HCEC 1CT (cell line): ENCODE data around the gene RMRP.
"Not testable (repeated sequence)": the region's sequence is repeated elsewhere in the genome, so short reads cannot be mapped to it uniquely, and the experiment has no call there.

Source experiments
- DNase-seq: peaks from one replicate; pipeline ENCODE4 v3.0.0-alpha.2; 2017

The RMRP gene

DNA sequence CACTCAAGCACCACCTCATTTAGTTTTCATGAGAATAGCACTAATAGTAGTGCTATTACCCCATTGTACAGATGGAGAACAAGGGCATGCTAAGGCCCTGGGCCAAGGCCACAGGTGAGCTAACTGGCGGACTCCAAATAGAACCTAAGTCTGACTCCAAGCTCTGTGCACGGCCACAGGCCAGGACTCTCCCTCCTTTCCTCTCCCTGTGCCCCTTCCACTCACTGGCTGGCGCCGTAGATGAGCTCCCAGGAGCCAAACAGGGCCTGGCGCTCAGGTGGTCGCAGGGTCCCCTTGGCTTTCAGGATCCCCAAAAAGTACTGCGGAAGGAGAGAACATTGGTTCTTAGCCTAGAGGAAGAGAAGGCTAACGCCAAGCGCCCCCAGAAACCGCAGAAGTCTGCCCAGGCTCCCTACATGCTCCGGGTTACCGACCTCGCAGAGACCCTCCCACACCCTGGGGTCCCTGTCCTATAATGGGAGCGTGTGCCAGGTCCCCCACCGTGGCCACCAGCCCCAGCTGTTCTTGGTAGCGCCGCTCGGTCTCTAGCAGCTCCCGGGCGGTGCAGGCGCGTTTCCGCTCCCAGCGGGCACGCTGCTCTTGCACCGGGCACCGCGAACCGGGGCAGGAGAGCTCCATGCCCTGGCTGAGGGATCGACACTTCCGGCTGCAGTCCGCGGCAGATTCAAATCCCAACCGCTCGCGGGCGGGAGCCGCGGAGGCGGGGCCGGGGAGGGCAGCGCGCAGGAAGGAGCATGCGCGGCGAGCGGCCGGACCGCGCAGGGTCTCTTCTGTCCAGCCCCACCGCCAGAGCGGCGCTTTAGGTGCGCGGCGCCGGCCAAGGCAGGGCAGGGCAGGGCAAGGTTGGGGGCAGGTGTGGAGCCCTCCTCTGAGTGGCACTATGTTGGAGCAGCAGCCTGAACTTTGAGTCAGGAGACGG is 7.0 kb upstream of the RMRP start, which contains the start of gene ARHGEF39:
Gene ARHGEF39, minus strand, starts transcription at position 665 of the 940 bp plus-strand sequence. Its CDS starts 26 bp downstream, at position 639.
- peak; percentile 83 for DNase-seq

DNA sequence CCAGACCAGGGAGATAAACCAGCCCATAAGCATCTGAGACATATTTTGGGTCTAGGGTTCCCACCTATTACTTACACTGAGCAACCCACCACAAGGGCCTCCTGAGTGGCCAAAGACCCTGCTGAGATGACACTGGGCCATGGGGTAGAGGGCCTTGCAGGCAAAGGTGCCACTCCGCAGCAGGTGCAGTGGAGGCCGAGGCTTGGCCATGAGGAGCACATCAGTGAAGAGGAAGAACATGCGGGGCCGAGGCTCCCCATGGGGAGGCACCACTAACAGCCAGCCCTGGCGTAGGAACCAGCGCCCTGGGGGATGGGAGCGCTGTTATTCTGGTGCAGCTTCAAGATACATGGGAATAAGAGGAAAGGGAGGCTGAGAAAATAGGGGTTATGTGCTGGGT is 4.6 kb upstream of the RMRP start:
- DNase-seq, result no peak

DNA sequence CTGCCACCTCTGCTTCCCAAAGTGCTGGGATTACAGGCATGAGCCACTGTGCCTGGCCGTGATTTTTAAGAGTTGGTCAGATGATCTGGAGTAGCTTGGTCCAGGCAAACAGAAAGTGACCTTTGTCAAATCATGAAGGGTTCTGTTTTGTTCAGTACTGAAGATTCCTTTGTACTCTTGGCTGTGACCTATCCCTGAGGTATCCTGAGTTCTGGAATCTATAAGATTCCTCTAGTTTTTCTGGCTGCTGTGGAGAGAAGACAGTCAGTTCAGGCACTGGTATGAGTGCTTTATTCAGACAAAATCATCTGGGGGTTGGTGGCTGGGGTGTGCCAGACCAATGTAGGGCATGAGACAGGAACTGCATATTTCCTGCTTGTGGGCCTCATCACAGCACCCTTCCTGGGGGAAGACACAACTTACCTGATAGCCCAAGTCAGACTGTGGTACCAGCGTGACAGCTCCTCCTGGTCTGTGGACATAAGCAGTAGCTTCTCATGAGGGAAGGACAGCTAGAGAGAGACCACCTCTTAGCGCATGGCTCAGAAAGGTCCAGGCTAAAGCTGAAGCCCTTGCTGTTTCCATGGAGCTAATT is 4.0 kb upstream of the RMRP start:
- no peak for DNase-seq

DNA sequence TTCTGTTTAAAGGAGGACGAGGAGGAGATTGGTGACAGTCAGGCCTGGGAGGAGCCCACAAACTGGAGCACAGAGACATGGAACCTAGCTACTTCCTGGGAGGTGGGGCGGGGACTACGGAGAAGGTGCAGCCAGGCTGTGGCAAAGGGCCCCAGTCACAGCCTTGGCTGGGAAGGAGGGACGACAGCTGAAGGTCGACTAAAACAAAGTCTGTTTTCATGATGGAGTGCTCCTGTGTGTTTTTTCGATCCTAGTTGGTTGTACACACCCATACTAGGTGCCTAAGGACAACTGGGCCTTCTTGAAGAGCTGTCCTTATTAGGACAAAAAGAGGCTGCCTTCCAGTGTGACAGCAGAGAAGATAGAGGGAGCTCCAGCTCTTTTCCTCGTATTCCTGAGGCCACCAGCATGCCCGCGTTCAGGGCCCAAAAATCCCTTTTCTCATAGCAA is 3.2 kb upstream of the RMRP start:
- peak; percentile 64 for DNase-seq

DNA sequence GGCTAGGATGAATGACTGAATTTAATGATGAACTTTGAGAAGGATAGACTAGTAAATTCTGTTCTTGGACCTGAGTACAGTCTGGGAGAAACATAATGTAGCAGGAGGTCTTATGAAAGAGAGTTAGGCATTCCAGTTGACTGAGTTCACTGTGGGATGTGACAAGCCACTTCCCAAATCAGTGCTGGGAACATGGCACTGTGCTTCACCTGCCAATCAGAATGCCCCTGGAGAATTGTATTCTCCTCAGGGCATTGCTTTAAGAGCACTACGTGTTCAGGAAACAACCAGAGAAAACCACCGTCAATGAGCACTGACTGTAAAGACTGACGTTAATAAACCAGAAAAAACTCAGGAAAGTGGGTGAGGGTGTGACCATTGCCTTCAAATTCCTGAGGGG is 1.5 kb upstream of the RMRP start:
- peak; percentile 56 for DNase-seq

DNA sequence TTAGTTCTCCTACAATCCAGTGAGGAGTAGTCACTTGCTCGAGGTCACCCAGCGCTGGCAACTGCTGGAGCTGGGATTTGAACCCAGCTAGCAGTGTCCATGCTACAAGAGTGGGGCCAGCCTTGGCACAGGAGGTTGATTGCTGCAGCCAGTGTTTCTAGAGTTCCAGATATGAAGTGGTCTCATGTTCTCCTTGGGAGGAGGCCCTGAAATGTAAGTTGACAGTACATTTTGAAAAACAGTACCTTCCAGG is 1.1 kb upstream of the RMRP start:
- peak; percentile 80 for DNase-seq

DNA sequence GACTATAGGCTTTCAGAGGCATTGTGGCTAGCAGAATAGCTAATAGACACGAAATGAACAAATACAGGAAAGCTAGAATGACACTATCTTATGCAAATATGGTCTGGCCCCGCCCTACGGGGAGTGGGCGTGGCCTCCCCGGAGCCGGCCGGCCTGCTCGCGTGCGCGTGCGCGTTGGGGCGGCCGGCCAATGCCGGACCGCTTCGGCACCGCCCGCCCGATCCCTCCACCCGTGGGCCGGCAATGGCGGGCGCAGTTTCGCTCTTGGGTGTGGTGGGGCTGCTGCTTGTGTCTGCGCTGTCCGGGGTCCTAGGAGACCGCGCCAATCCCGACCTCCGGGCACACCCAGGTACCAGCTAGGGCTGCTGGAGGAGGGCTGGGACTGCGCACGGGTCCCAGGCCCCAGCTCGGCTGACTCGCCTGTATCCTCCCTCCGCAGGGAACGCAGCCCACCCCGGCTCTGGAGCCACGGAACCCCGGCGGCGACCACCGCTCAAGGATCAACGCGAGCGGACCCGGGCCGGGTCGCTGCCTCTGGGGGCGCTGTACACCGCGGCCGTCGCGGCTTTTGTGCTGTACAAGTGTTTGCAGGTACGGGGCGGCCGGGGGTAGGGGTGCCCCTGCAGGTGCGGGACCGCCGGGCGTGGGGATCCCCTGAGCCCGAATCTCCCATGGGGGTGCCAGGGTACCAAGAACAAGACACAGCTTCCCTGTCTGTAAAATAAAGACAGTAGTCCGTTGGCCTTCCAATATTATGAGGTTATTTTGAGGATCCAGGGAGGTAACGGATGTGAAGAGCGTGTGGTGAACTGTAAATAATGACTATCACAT is 533 bp upstream of the RMRP start, which contains the start of gene CCDC107:
Gene CCDC107, plus strand, starts transcription at position 156 of the 831 bp plus-strand sequence. Its CDS starts 88 bp downstream, at position 244.
- DNase-seq, result peak; percentile 76

DNA sequence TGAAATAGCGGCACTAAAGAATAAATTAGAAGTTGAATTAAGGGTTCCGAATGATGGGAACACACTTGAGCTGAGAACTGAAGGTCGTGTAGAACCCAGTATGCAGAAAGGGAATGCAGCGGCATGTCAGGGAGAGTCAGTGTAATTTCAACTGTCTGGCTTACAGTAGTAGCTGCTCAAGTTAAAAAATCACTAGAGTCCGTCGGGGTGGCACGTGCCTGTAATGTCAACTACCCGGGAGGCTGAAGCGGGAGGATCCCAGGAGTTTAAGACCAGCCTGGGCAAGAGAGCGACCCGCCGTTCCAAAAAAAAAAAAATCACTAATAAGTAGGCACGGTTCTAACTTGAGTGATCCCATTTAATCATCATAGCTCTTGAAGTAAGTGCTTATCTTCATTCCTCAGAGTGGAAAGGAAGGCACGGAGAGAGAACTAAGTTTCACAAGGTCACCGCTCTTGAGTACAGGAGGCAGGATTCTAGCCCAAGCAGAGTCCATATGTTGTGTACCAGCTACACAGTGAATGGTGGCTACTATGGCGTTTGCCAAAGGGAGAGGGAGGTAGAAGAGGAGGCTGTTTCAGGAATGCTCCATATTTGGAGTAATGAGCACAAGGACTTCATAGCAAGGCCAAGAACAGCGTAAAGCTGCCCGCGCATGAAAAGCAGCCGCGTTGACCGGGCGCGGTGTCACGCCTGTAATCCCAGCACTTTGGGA is 831 bp downstream of the RMRP start:
- DNase-seq, result peak; percentile 42

DNA sequence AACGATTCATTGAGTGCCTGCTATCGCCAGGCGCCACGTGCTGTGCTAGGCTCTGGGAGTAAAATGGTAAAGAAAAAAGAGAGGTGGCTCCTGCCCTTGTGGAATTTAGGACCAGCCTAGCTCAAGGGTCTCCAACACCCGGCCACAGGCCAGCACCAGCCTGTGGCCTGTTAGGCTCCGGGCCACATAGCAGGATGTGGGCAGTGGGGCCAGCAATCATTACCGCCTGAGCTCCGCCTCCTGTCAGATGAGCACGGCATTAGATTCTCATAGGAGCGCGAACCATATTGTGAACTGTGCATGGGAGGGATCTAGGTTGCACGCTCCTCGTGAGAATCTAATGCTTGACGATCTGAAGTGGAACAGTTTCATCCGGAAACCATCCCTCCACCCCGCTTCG is 1.5 kb downstream of the RMRP start:
- no peak for DNase-seq

DNA sequence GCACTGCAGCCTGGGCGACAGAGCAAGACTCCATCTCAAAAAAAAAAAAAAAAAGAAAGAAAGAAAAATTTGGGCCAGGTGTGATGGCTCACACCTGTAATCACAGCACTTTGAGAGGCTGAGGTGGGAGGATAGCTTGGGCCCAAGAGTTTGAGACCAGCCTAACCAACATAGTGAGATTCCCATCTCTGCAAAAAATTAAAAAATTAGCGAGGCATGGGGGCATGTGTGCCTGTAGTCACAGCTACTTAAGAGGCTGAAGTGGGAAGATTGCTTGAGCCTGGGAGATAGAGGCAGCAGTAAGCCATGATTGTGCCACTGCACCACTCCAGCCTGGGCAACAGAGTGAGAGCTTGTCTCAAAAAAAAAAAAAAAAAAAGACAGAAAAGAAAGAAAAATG is 4.2 kb downstream of the RMRP start:
- no peak for DNase-seq

DNA sequence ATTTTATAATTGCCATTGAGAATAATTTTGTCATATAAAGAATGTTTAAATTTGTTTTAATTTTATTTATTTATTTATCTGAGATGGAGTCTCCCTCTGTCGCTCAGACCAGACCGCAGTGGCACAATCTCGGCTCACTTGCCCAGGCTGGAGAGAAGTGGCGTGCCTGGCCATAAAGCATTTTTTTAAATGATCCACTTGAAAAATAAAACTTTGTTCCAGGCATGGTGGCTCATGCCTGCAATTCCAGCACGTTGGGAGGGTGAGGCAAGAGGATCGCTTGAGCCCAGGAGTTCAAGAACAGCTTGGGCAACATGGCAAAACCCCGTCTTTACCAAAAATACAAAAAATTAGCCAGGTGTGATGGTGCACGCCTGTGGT is 5.0 kb downstream of the RMRP start:
- no peak for DNase-seq

DNA sequence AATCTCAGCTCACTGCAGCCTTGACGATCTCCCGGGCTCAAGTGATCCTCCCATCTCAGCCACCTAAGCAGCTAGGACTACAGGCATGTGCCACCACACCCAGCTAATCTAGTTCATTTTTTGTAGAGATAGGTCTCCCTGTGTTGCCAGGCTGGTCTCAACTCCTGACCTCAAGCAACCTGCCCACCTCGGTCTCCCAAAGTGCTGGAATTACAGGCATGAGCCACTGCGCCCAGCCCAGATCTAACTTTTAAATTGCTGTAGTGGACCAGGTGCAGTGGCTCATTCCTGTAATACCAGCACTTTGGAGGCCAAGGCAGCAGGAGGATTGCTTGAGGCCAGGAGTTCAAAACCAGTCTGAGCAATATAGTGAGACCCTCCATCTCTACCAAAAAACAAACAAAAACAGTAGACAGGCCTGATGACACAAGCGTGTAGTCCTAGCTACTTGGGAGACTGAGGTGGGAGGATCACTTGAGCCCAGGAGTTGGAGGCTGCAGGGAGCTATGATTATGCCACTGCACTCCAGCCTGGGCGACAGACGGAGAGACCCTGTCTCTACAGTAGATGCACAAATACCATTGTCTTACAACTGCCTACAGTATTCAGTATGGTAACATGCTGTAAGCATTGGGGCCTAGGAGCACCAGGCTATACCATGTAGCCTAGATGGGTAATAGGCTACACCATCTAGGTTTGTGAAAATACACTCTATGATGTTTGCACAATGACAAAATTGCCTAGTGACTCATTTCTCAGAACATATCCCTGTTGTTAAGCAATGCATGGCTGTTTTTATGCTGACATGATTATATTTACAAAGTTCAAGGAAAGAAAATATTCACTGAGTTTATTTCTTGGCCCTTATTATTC is 5.6 kb downstream of the RMRP start:
- DNase-seq, result peak; percentile 77

DNA sequence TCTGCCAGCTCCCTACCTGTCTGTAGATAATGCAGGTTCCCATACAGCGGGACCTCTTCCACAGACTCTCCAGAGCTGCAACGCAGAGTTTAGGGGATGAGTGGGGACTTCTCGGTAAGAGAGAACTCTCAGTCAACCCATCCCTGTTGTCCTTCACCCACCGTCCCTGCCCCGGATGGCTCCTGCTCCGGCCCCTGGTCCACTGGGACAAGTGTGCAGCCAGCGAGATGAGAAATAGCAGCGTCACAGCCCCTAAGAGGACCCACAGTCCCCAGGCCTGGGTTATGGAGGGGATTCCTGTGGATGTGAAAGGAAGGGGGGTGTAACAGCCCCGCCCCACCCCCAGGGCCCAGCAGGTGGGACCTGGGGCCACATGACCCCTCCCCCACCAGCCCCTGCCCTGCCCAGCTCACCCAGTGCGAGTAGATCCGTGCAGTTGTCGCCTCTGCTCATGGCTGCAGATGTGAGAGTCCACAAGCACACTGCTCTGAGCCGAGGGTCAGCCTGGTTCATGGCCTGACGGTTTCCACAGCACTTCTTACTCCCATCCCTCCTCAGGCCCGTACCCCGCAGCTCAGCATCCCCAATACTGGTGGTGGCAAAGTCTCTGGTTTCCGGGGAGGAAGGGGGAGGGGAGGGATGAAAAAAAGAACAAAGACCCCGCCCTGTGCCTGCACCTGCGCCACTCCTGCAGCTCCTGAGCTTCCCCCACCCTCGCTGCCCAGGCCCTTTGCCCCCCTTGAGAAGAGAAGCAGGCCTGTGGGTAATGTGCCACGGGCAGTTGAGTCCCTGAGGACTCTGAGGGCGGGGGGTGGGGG is 7.3 kb downstream of the RMRP start, which contains the start of gene SIT1:
Gene SIT1, minus strand, starts transcription at position 591 of the 818 bp plus-strand sequence. Its CDS starts 78 bp downstream, at position 513.
- DNase-seq, result no peak

DNA sequence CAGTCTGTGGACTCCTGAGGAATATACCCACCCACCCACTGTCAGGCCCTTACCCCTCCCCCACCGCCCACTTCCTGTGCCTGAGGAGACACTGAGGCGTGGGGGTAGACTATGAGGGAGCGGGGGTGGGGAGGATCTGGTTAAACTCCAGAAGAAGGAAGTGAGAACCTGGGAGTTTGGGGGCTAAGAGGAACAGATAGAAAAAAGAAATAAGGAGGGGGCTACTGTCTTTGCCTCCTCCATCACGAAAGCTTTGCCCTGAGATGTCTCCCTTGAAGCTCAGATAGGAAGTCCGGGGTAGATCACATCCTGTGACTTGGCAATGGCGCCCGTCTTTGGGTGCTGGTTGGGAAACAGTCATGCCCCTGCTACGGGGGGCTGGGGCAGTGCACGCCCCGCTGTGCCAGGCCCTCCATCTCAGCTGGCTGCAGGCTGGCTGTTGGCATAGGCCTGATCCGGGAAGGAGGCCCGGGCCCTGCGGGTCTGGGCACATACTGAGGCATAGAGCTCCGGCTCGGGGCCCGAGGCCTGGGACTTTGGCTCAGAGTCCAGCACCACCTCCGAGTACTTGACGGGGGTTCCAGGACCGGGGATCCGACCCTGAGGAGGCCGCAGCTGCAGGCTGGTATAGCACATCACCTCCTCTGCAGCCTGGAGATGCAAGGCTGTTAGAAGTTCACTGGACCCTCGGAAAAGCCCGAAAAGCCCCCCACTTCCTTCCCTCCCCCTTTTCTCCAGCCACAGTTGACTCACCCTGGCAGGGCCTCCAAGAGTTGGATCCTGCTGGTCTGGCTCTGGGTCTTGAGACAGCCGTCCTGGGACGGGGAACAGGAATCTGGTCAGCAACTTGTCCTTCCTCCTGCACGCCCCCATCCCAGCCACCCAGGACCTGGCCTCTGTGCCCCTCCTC is 8.1 kb downstream of the RMRP start:
- DNase-seq, result no peak

DNA sequence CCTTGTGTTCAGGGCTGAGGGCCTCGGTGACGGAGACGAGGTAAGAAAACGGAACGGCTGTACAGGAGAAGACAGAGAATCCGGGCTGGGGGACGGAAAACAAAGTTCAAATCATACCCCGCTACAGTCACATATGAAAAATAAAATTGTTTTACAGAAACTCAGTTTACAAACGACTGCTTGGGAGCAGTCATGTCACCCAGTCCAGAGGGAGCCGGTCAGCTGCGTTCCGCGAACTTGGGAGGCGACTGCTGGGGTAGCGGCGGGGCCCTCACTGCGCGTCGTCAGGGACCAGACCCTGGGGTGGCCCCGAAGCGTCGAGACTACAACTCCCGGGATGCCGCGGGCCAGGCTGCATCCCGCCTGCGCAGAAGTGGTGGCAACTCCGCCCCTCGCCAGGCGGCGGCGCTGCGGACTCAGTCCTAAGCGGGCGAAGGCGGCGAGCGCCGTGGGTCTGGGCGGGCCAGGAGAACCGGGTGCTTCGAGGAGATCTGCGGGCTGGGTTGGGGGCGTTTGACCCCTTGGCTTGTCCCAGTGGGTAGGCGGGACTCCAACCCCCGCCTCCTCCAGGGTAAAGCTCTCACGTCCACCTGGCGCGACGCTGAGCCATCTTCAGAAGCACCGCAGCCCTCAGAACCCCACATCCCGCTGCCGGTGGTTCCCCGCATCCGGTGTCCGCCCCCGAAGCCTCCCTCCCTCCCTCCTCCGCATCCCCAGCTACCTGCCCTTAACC is 11.1 kb downstream of the RMRP start:
- DNase-seq, result peak; percentile 89

DNA sequence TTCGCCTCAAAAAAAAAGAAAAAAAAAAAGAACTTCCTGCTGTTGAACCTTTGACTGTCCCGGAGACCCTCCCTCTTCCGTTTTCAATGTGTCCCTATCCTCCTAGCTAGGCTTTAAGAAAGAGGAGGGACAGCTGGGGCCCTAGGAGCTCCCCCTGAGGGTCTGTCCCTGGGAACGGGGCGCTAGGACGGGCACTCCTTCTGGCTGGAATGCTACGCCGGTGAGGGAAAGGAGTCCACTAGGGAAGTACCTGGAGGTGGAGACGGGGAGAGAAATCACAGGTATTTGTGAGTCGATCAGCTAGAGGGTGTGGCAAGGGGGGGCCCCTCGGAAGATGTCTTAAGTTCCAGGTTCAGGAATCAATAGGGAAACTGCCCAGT is 11.7 kb downstream of the RMRP start:
- no peak for DNase-seq

DNA sequence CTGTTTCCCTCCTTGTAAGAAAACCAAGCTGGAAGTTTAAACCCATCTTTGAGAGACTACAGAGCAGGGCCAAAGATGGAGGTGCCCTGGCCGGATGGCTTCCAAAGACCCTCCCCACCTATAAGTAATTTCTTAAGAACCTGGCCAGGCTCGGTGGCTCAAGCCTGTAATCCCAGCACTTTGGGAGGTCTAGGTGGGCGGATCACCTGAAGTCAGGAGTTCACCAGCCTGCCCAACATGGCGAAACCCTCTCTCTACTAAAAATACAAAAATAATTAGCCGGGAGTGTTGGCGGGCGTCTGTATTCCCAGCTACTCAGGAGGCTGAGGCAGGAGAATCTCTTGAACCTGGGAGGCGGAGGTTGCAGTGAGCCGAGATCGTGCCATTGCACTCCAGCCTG is 12.1 kb downstream of the RMRP start:
- not testable (repeated sequence) for DNase-seq

DNA sequence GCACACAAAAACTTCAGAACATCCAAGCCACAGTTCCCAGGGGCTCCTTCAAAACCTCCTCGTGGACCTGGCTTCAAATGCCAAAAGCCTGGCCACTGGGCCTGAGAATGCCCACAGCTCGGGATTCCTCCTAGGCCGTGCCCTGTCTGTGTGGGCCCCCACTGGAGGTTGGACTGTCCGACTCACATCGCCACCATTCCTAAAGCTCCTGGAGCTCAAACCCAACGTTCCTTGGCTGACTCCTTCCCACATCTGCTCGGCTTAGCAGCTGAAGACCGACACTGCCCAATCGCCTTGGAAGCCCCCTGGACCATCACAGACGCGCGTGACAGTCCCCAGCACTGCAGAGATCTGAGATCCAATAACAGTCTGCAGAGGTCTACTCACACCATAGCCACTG is 14.8 kb downstream of the RMRP start:
- DNase-seq, result no peak

DNA sequence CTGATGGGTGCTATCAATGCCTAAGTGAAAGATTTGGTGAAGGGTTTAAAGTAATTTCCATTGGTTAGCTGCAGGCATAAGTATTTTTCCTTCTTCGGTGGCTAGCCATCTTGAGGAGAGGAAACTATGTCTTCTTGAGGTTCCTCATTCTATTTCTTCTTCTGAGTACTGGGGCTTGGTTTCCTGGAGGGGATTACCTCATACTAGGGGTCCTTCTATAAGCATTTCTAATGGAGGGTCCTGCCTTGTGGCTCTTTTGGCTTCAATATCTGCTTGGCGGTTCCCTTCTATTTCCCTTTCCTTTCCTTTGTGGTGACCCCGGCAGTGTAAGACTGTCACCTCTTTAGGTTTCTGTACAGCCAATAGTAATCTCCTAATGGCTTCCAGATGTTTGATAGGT is 16.3 kb downstream of the RMRP start:
- DNase-seq, result not testable (repeated sequence)
